HG03108 (cell line): ENCODE results near the gene SLC66A2.
"Not testable (repeated sequence)": the region's sequence is repeated elsewhere in the genome, so short reads cannot be mapped to it uniquely, and the experiment has no call there.

Experiments used
- ATAC-seq: cut with Tn5 transposase; IDR thresholded peaks from one replicate; pipeline ENCODE4 v1.9.1; 2021; ENCODE audit warnings: moderate library complexity; ENCODE audit not compliant: unreplicated experiment

The SLC66A2 gene

GRCh38 chr18:79951545-79952455 lies at the start of gene SLC66A2:
TSS of gene SLC66A2 (minus strand) at chr18:79951653. CDS start at chr18:79950926, 727 bp downstream.
- ATAC-seq = peak; percentile 82

GRCh38 chr18:80000877-80001276 lies 49.4 kb upstream of the SLC66A2 start:
- no peak for ATAC-seq

DNA sequence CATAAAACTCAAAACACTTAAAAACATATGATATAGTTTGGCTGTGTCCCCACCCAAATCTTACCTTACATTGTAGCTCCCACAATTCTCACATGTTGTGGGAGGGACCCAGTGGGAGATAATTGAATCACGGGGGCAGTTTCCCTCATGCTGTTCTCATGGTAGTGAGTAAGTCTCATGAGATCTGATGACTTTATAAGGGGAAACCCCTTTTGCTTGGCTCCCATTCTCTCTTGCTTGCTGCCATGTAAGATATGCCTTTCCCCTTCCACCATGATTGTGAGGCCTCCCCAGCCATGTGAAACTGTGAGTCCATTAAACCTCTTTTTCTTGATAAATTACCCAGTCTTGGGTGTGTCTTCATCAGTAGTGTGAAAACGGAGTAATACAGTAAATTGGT lies 48.2 kb upstream of the SLC66A2 start:
- not testable (repeated sequence) for ATAC-seq

GRCh38 chr18:79991494-79991893 lies 40.0 kb upstream of the SLC66A2 start:
- no peak for ATAC-seq

DNA sequence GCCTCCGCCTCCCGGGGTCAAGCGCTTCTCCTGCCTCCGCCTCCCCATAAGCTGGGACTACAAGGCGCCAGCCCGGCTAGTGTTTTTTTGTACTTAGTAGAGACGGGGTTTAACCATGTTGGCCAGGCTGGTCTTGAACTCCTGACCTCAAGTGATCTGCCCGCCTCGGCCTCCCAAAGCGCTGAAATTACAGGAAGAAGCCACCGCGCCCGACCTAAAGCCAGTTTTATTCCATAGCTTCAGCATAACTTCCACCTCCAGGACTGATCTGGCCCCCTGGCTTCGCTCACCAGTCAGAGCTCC lies 37.7 kb upstream of the SLC66A2 start:
- ATAC-seq = no peak

GRCh38 chr18:79988451-79989194 lies 37.2 kb upstream of the SLC66A2 start, which contains the start of gene TXNL4A:
TSS of gene TXNL4A (minus strand) at chr18:79988563. CDS start at chr18:79988392, 171 bp downstream.
- peak; percentile 96 for ATAC-seq

- ATAC-seq = peak; percentile 57
These were observed 36.6 kb upstream of the SLC66A2 start for GRCh38 chr18:79988071-79988450.

DNA sequence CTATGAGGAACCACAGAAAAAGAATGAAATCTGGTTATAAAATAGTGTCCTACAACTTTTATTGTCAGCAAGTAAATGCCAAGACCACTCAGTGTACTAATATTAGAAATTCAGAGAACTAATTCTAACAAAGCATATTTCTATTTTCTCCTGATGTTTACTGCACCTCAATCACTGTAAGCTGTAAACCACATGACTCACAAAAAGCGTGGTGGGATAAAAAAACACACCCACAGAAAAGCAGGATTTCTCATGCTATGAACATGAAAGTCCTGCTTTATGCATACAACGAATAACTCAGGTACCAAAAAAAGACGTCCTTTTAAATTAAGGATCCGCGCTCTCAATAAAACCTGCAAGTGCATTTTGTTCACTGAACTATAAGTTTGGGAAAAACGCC lies 36.1 kb upstream of the SLC66A2 start:
- no peak for ATAC-seq

GRCh38 chr18:79986726-79987125 lies 35.3 kb upstream of the SLC66A2 start:
- ATAC-seq = no peak

DNA sequence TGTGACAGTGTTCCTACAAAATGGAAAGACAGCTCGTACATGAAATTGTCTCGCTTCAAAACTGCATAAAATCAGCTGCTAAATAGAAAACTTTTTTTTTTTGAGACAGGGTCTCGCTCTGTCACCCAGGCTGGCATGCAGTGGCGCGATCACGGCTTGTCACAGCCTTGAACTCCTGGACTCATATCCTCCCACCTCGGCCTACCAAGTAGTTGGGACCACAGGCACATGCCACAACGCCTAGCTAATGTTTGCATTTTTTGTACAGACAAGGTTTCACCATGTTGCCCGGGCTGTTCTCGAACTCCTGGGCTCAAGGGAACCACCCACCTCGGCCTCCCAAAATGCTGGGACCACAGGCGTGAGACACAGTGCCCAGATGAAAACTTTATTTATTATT lies 33.7 kb upstream of the SLC66A2 start:
- no peak for ATAC-seq

DNA sequence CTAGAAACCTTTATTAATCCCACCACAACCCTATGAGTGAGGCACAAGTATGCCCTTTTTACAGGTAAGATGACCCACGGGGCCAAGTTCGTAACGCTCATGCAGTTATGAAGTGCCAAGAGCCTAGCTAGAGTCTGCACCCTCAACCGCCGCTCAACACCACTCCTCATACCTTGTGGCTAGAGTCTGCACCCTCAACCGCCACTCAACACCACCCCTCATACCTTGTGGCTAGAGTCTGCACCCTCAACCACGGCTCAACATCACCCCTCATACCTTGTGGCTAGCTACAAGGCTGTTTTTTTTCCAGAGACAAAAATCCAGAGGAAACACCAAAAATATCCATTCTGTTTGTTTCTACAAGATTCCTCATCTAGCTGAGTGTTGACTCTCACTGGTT lies 32.3 kb upstream of the SLC66A2 start:
- ATAC-seq = no peak

DNA sequence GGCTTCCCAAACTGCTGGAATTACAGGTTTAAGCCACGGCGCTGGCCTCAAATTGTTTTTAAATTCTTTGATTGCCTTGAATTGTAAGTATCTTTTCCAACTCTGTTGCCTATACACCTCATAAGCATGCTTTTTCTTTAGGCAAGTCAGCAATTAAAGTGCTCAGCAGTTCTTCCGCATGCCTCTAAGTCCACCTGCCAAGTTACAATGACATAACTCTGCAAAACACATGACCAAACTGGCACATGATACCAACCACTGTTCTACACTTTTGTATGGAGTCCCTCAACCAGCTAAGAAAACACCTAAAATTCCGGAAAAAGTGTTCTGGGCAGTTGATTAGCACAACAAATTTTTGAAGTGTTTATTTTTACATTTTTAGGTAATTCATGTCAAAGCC lies 31.8 kb upstream of the SLC66A2 start:
- no peak for ATAC-seq

GRCh38 chr18:79982736-79983135 lies 31.3 kb upstream of the SLC66A2 start:
- ATAC-seq = no peak

DNA sequence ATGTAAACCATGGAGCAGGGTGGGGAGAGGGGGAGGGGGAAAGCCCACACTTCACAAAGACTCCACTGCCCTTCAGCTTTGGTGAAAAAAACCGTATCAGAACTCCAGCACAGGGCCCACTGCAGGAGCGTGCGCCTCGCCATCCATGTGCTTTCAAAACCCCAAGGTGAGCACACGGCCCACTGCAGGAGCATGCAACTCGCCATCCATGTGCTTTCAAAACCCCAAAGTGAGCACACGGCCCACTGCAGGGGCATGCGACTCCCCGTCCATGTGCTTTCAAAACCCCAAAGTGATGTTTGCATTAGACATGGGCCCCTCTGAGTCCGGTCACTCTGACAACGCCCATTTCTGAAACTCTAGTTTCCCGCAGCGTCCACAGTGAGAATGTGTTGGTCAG lies 29.1 kb upstream of the SLC66A2 start:
- ATAC-seq = no peak

- ATAC-seq = no peak
These were observed 28.4 kb upstream of the SLC66A2 start for GRCh38 chr18:79979843-79980242.

- no peak for ATAC-seq
These were observed 24.7 kb upstream of the SLC66A2 start for GRCh38 chr18:79975985-79976680.

DNA sequence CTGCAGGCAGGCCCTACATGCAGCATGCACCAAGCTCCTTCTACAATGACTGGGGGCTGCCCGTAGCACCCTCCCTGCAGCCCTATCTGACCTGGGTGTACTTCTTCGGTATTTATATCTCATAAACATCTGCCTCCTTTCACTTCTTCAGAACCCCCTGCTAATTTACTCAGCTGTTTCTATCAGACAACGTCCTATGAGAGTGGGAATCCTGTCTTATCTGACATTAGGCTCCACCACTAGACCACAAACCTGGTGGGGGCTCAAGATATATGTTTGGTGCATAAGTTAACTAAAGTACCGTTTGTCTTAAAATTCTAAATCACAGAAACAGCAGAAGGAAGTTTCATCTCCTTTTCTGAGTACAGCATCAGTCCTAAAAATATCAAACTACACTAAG lies 23.6 kb upstream of the SLC66A2 start:
- no peak for ATAC-seq

- ATAC-seq = no peak
These were observed 22.7 kb upstream of the SLC66A2 start for GRCh38 chr18:79974025-79974654.

- ATAC-seq = no peak
These were observed 22.1 kb upstream of the SLC66A2 start for GRCh38 chr18:79973517-79973916.

DNA sequence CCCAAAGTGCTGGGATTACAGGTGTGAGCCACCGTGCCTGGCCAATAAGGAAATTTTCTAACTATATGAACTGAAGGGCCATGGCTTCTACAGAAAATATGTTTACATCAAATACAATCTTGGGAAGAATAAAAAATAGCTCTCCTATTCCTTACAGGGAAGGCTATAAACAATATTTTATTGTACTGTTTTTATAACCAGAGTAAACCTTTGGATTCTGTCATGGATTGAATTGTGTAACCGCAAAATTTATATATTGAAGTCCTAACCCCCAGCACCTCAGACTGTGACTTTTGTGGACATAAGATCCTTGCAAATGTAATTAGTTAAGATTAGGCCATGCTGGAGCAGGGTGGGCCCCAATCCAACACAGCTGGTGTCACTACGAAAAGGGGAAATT lies 21.3 kb upstream of the SLC66A2 start:
- ATAC-seq = no peak

- ATAC-seq = no peak
These were observed 20.5 kb upstream of the SLC66A2 start for GRCh38 chr18:79971986-79972385.
